KMS-11 (cell line): ENCODE data around the gene BBS7.
A peak's percentile ranks its signal among the peaks of the same experiment; 100 is the strongest.

Source experiments
- H2AFZ ChIP-seq: fragments of 200-600 bp; sonication (generic); 2 replicates; pipeline ENCODE4 v1.6.1; 2016; ENCODE audit warnings: antibody characterized with exemption, mixed run types, low read depth
- H3K27ac ChIP-seq: fragments of 200-600 bp; sonication (generic); 2 replicates; pipeline ENCODE4 v1.6.1; 2016; ENCODE audit warnings: mild to moderate bottlenecking, mixed run types
- H3K27me3 ChIP-seq: fragments of 200-600 bp; sonication (generic); 2 replicates; pipeline ENCODE4 v1.6.1; 2017; ENCODE audit warnings: mild to moderate bottlenecking, low read depth, mixed run types, moderate library complexity; ENCODE audit not compliant: insufficient read depth
- H3K36me3 ChIP-seq: fragments of 200-600 bp; sonication (generic); 2 replicates; pipeline ENCODE4 v1.6.1; 2017; ENCODE audit warnings: mild to moderate bottlenecking, mixed run types; ENCODE audit not compliant: insufficient read depth
- H3K4me1 ChIP-seq: fragments of 200-600 bp; sonication (generic); 2 replicates; pipeline ENCODE4 v1.6.1; 2016; ENCODE audit warnings: mild to moderate bottlenecking, low read depth, mixed run types; ENCODE audit not compliant: poor library complexity, severe bottlenecking
- H3K4me2 ChIP-seq: fragments of 200-600 bp; sonication (generic); 2 replicates; pipeline ENCODE4 v1.7.0; 2016; ENCODE audit warnings: mild to moderate bottlenecking, mixed run types
- H3K4me3 ChIP-seq: fragments of 200-600 bp; sonication (generic); IDR thresholded peaks from 2 replicates; pipeline ENCODE4 v1.6.1; 2017; ENCODE audit warnings: low read depth, low read length, mixed read lengths; ENCODE audit not compliant: insufficient read depth
- H3K79me2 ChIP-seq: fragments of 200-600 bp; sonication (generic); 2 replicates; pipeline ENCODE4 v1.6.1; 2016; ENCODE audit warnings: low read depth, mixed run types; ENCODE audit not compliant: insufficient read depth
- H3K9ac ChIP-seq: fragments of 200-600 bp; sonication (generic); 2 replicates; pipeline ENCODE4 v1.6.1; 2016; ENCODE audit warnings: mild to moderate bottlenecking, mixed run types
- H4K20me1 ChIP-seq: fragments of 200-600 bp; sonication (generic); 2 replicates; pipeline ENCODE4 v1.6.1; 2016; ENCODE audit warnings: mild to moderate bottlenecking, mixed run types; ENCODE audit not compliant: insufficient read depth
- TF ChIP-seq, protein P1 (sequence below): fragments of 200-600 bp; sonication (generic); conservative IDR thresholded peaks from 2 replicates; pipeline ENCODE4 v1.6.1; 2017; ENCODE audit warnings: low read depth, mild to moderate bottlenecking, antibody characterized with exemption, low read length, moderate library complexity, mixed read lengths

Gene BBS7

DNA sequence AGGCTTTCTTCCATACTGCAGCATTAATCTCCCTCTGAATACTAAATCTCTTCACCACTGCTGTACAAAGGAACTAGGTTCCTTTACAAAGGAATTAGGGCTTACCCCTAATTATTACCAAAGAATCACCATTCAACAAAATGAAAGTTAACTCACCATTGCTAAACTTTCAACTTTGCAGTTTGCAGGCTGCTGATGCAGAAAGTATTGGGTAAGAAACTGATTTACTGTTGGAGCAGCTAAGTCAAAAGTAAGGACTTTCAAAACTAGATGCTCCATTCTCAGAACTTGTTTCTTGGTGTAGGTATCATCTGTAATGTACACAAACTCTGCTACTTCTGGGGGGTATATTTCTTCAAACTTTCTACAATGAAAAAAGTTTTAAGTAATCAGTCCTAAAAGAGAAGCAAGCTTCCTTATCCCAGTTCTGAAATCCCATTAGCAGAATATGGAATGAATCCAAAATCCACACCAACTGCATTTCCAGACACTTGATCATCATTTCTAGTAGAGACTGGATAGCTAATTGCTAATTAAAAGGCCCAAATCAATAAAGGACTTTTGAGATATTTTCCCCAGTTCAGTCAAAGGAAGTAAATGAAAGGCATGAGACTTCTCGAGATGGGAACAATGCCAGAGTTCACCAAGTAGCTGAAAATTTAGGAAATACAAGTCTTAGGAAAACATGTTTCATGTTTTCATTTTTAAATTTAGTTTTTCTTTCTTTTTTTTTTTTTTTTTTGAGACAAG lies 50.9 kb downstream of the BBS7 start:
- TF ChIP-seq, protein P1, sequence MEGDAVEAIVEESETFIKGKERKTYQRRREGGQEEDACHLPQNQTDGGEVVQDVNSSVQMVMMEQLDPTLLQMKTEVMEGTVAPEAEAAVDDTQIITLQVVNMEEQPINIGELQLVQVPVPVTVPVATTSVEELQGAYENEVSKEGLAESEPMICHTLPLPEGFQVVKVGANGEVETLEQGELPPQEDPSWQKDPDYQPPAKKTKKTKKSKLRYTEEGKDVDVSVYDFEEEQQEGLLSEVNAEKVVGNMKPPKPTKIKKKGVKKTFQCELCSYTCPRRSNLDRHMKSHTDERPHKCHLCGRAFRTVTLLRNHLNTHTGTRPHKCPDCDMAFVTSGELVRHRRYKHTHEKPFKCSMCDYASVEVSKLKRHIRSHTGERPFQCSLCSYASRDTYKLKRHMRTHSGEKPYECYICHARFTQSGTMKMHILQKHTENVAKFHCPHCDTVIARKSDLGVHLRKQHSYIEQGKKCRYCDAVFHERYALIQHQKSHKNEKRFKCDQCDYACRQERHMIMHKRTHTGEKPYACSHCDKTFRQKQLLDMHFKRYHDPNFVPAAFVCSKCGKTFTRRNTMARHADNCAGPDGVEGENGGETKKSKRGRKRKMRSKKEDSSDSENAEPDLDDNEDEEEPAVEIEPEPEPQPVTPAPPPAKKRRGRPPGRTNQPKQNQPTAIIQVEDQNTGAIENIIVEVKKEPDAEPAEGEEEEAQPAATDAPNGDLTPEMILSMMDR, result no peak
- H3K36me3 ChIP-seq, result peaks cover 34% of the 10 kb centered on the region
- 0 out of 2 replicates have a peak, but pooled peaks cover 8% of the 10 kb centered on the region for H4K20me1 ChIP-seq

DNA sequence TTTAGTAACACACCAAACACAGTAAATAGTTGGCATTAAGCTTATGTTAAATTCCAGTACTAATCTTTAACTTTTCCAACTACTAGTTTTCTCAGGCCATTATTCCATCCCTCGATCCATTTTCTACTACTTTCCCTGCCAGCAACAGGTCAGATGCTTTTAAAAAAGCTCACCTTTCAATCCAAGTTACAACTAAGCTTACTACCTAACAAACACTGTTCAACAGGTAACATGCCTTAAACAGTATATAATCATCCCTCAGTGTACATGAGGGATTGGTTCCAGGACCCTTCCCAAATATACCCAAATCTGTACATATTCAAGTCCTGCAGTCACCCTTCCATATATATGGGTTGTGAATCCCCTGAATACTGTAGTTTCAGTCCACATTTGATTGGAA lies 52.1 kb downstream of the BBS7 start:
- TF ChIP-seq, protein P1, result no peak
- peaks cover 34% of the 10 kb centered on the region for H3K36me3 ChIP-seq

More for the DNA sequence above, 50.9 kb downstream of the BBS7 start:
- peak overlapping the region; percentile 4; the same call in 1 of the 2 replicates for H3K4me2 ChIP-seq
- no peak overlapping the region for H3K4me3 ChIP-seq
- no peak overlapping the region for H3K9ac ChIP-seq
- H3K27me3 ChIP-seq, result no peaks in the 10 kb centered on the region
- peaks cover 57% of the 10 kb centered on the region for H3K79me2 ChIP-seq
- H2AFZ ChIP-seq, result no peak overlapping the region
- no peak overlapping the region for H3K27ac ChIP-seq
- peaks cover 37% of the 10 kb centered on the region for H3K4me1 ChIP-seq

DNA sequence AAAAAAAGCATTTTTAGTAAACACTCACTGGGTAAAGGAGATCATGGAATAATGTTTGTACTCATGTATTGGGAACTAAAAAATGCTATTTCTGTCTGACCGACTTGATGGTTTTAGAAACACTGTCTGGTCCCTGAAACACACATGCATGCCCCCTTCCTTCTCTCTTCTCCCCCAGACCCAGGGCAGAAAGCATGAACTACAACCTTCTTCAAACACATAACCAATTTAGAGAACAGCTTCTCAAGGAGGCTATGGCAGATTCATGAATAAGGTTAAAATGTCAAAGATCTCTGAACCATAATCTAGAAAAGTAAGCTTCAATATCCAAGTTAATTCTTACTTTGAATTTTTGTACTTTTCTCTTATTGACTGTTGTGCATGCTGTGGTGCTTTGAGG lies 52.6 kb downstream of the BBS7 start:
- TF ChIP-seq, protein P1, result no peak
- peaks cover 47% of the 10 kb centered on the region for H3K79me2 ChIP-seq
- H3K4me1 ChIP-seq, result peaks cover 35% of the 10 kb centered on the region
- no peak overlapping the region for H3K4me3 ChIP-seq
- no peak overlapping the region for H3K9ac ChIP-seq
- H4K20me1 ChIP-seq, result 0 out of 2 replicates have a peak, but pooled peaks cover 8% of the 10 kb centered on the region
- H3K4me2 ChIP-seq, result no peak overlapping the region
- no peak overlapping the region for H3K27ac ChIP-seq
- H3K36me3 ChIP-seq, result peaks cover 37% of the 10 kb centered on the region
- H2AFZ ChIP-seq, result no peak overlapping the region
- H3K27me3 ChIP-seq, result no peaks in the 10 kb centered on the region

More for the DNA sequence above, 52.1 kb downstream of the BBS7 start:
- Histone ChIP-seq H3K4me1 (peaks cover 35% of the 10 kb centered on the region), H3K4me2 (no peak overlapping the region), H2AFZ (no peak overlapping the region), H3K27me3 (no peaks in the 10 kb centered on the region), H3K27ac (no peak overlapping the region), H4K20me1 (0 out of 2 replicates have a peak, but pooled peaks cover 8% of the 10 kb centered on the region), H3K9ac (no peak overlapping the region), H3K79me2 (peaks cover 53% of the 10 kb centered on the region), H3K4me3 (no peak overlapping the region)

DNA sequence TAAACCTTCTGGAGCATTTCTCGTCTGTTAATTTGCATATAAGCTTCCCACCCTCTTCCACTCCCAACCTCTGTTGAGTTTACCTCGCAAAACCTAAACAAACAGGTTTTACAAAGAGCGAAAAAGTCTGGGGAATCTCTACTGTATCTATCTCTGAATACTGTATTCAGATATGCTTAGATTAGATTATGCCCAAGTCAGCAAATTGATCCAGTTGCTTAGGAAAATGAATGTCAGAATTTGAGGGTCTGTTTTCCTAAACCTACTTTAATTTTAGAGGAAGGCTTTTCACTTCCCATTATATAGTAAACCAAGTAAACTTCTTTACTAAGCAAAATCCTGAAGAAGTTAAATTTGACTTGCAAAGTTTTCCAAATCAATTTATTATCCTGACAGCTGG lies 53.3 kb downstream of the BBS7 start:
- H4K20me1 ChIP-seq, result 0 out of 2 replicates have a peak, but pooled peaks cover under 1% of the 10 kb centered on the region
- H3K27me3 ChIP-seq, result no peaks in the 10 kb centered on the region
- peaks cover 40% of the 10 kb centered on the region for H3K79me2 ChIP-seq
- H3K4me2 ChIP-seq, result no peak overlapping the region
- no peak overlapping the region for H3K4me3 ChIP-seq
- H2AFZ ChIP-seq, result no peak overlapping the region
- H3K9ac ChIP-seq, result no peak overlapping the region
- no peak overlapping the region for H3K27ac ChIP-seq
- peaks cover 35% of the 10 kb centered on the region for H3K36me3 ChIP-seq
- TF ChIP-seq, protein P1, result no peak
- H3K4me1 ChIP-seq, result peaks cover 31% of the 10 kb centered on the region
